Cardiac muscle cell (in vitro differentiated cells and primary cell): ENCODE measurements around the gene LACTBL1. TPM values are rescaled to one million over a fixed set of nuclear protein-coding genes. Genes with fewer than 3 reads are reported as not detected.

Source experiments
- DNase-seq, 2 donors: peaks; one replicate each; pipeline versions ENCODE4 v3.0.0 to v3.0.0-alpha.2; 2010 to 2017; ENCODE audit warnings: low read depth in 1 of 2, low spot score in 1 of 2
- H3K27ac ChIP-seq: fragments of 200-600 bp; sonication (generic); 2 replicates; pipeline ENCODE4 v1.5.1; 2016
- H3K27me3 ChIP-seq: fragments of 200-600 bp; sonication (generic); 2 replicates; pipeline ENCODE4 v1.6.0; 2016; ENCODE audit warnings: control low read depth
- H3K36me3 ChIP-seq: fragments of 200-600 bp; sonication (generic); 2 replicates; pipeline ENCODE4 v1.5.1; 2016; ENCODE audit warnings: control low read depth
- H3K4me1 ChIP-seq: fragments of 200-600 bp; sonication (generic); 2 replicates; pipeline ENCODE4 v1.8.1; 2017; ENCODE audit warnings: low read depth, mild to moderate bottlenecking, mixed run types
- H3K4me3 ChIP-seq: fragments of 200-600 bp; sonication (generic); 2 replicates; pipeline ENCODE4 v1.5.1; 2016; ENCODE audit warnings: mild to moderate bottlenecking
- H3K9me3 ChIP-seq: fragments of 200-600 bp; sonication (generic); 2 replicates; pipeline ENCODE4 v1.5.1; 2017; ENCODE audit warnings: low read depth, mild to moderate bottlenecking, control low read depth
- polyA plus RNA-seq: library from polyadenylated mRNA; unstranded; fragments of >200 nt; fragmentation: Nextera tagmentation; extraction: Ambion mirVana; gene quantifications from 2 replicates; pipeline ENCODE4 v1.2.1, GENCODE V29; 2016
- total RNA-seq: library from RNA; depleted of rRNA; stranded (reverse); fragments of >200 nt; gene quantifications from 2 replicates; pipeline ENCODE4 v1.2.3, GENCODE V29; 2016
- TF ChIP-seq, protein P1 (sequence below): IDR thresholded peaks from 2 replicates; pipeline ENCODE4 v1.5.1; 2012; ENCODE audit warnings: low read depth, mild to moderate bottlenecking, low read length

LACTBL1 gene
- total and polyA plus RNA-seq, 2 experiments from 2014 or later, result not detected

DNA sequence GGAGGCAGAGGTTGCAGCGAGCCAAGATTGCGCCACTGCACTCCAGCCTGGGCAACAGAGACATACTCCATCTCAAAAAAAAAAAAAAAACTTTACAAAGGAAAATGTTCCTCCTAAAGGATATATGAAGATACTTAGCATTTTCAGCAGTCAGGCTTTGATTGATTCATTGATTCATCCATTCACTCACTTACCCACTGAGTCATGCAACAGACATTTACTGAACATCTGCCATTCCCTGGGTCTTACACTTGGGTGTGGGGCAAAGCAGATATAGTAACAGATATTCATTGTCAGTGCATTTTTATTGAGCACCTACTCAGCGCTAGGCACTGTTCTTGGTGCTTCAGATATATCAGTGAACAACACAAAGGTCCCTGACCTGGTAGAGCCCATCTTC lies 5.6 kb upstream of the LACTBL1 start:
- Histone ChIP-seq H3K4me1 (no peaks in the 10 kb centered on the region), H3K36me3 (no peaks in the 10 kb centered on the region), H3K9me3 (no peaks in the 10 kb centered on the region), H3K27me3 (no peaks in the 10 kb centered on the region), H3K27ac (no peak overlapping the region), H3K4me3 (no peak overlapping the region)
- TF ChIP-seq, protein P1, sequence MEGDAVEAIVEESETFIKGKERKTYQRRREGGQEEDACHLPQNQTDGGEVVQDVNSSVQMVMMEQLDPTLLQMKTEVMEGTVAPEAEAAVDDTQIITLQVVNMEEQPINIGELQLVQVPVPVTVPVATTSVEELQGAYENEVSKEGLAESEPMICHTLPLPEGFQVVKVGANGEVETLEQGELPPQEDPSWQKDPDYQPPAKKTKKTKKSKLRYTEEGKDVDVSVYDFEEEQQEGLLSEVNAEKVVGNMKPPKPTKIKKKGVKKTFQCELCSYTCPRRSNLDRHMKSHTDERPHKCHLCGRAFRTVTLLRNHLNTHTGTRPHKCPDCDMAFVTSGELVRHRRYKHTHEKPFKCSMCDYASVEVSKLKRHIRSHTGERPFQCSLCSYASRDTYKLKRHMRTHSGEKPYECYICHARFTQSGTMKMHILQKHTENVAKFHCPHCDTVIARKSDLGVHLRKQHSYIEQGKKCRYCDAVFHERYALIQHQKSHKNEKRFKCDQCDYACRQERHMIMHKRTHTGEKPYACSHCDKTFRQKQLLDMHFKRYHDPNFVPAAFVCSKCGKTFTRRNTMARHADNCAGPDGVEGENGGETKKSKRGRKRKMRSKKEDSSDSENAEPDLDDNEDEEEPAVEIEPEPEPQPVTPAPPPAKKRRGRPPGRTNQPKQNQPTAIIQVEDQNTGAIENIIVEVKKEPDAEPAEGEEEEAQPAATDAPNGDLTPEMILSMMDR, result no peak
- DNase-seq, result peak in 1 of 2 donors; percentile 7

DNA sequence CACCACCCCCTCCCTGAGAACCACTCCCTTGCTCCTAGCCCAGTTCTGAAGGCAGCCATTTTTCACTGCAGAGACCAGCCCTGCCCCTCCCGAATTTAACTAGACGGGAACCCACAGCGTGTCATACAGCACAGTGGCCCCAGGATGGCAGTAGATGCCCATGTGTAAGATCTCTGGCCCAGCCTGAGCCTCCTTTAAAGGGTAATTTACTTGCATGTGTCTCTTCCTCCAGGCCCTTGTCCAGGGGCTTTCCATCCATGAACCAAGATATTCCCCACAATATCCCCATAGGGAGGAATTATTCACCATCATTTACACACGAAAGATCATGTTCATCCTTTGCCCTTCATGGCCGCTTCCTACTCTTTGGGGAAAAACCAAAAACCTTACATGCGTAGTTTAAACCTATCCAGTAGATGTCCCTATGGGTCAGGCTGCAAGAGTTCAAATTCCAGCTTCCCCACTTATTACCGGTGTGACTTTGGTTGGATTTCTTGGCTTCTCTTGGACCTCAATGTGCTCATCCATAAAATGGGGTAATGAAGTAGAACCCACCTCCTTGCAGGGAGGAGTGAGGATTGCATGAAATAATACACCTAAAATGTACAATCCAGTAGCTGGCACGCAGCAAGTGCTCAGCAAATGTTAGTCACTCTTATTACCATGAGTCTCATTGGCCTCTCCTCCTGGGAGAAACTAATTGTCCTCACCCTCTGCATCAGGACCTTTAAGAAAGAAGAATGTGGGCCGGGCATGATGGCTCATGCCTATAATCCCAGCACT lies 4.0 kb upstream of the LACTBL1 start:
- peak; percentile 87 to 90 for DNase-seq
- TF ChIP-seq, protein P1, result peak; percentile 85
- Histone ChIP-seq H3K4me1 (no peaks in the 10 kb centered on the region), H3K9me3 (no peaks in the 10 kb centered on the region), H3K27me3 (no peaks in the 10 kb centered on the region), H3K36me3 (no peaks in the 10 kb centered on the region), H3K4me3 (no peak overlapping the region), H3K27ac (no peak overlapping the region)

- Histone ChIP-seq H3K27me3 (no peaks in the 10 kb centered on the region), H3K4me3 (no peak overlapping the region)
These were observed 3.4 kb upstream of the LACTBL1 start for GRCh38 chr1:22976127-22976460.

DNA sequence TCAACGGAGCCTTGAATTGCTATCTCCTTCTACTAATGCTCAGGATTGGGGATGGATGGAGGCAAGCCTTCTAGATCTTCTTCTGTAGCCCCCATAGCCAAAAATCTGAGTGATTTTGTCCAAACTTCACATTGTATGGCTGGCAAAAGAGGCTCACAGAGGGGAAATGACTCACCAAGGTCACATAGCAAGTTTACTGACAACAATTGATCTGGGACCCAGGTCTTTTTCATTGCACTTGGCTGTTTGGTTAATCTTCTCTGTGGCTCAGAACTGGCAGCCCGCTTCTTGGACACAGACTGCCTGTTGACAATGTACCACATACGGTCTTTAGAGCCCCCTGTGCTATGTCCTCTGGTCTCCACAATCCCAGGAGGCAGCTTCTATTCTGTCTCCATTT lies 3.0 kb upstream of the LACTBL1 start:
- Histone ChIP-seq H3K4me1 (no peaks in the 10 kb centered on the region), H3K36me3 (no peaks in the 10 kb centered on the region), H3K27me3 (no peaks in the 10 kb centered on the region), H3K9me3 (no peaks in the 10 kb centered on the region), H3K4me3 (no peak overlapping the region), H3K27ac (no peak overlapping the region)
- TF ChIP-seq, protein P1, result no peak
- peak in 1 of 2 donors; percentile 22 for DNase-seq

More at GRCh38 chr1:22976127-22976460, 3.4 kb upstream of the LACTBL1 start:
- Histone ChIP-seq H3K9me3 (no peaks in the 10 kb centered on the region), H3K36me3 (no peaks in the 10 kb centered on the region), H3K27ac (no peak overlapping the region), H3K4me1 (no peaks in the 10 kb centered on the region)
- no peak for DNase-seq
- TF ChIP-seq, protein P1, result no peak

GRCh38 chr1:22971611-22972405 lies 858 bp downstream of the LACTBL1 start:
- Histone ChIP-seq H3K4me3 (no peak overlapping the region), H3K9me3 (no peaks in the 10 kb centered on the region), H3K27ac (no peak overlapping the region), H3K27me3 (peaks cover 13% of the 10 kb centered on the region), H3K36me3 (no peaks in the 10 kb centered on the region), H3K4me1 (no peaks in the 10 kb centered on the region)
- TF ChIP-seq, protein P1, result no peak
- peak; percentile 25 for DNase-seq
